ENCODE results near the gene HLTF.

GRCh38 chr3:149031096-149031495 is 55.2 kb downstream of the HLTF start:
- TF ChIP-seq, protein P1, sequence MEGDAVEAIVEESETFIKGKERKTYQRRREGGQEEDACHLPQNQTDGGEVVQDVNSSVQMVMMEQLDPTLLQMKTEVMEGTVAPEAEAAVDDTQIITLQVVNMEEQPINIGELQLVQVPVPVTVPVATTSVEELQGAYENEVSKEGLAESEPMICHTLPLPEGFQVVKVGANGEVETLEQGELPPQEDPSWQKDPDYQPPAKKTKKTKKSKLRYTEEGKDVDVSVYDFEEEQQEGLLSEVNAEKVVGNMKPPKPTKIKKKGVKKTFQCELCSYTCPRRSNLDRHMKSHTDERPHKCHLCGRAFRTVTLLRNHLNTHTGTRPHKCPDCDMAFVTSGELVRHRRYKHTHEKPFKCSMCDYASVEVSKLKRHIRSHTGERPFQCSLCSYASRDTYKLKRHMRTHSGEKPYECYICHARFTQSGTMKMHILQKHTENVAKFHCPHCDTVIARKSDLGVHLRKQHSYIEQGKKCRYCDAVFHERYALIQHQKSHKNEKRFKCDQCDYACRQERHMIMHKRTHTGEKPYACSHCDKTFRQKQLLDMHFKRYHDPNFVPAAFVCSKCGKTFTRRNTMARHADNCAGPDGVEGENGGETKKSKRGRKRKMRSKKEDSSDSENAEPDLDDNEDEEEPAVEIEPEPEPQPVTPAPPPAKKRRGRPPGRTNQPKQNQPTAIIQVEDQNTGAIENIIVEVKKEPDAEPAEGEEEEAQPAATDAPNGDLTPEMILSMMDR (conservative IDR thresholded peaks at IDR 0.05; ENCODE audit: low read depth, low read length): no peak
- TF ChIP-seq EZH2 (IDR thresholded peaks at IDR 0.05; ENCODE audit: borderline replicate concordance, low read depth, low read length, poor library complexity, severe bottlenecking): no peak

Measured in A673 (cell line).